HG02970 (cell line): Measurements from ENCODE around the gene SOX6.

Experiments
- ATAC-seq: cut with Tn5 transposase; IDR thresholded peaks from one replicate; pipeline ENCODE4 v1.9.1; 2021; ENCODE audit warnings: mild to moderate bottlenecking, moderate library complexity, moderate number of reproducible peaks; ENCODE audit not compliant: unreplicated experiment, low FRiP score

Gene SOX6

DNA sequence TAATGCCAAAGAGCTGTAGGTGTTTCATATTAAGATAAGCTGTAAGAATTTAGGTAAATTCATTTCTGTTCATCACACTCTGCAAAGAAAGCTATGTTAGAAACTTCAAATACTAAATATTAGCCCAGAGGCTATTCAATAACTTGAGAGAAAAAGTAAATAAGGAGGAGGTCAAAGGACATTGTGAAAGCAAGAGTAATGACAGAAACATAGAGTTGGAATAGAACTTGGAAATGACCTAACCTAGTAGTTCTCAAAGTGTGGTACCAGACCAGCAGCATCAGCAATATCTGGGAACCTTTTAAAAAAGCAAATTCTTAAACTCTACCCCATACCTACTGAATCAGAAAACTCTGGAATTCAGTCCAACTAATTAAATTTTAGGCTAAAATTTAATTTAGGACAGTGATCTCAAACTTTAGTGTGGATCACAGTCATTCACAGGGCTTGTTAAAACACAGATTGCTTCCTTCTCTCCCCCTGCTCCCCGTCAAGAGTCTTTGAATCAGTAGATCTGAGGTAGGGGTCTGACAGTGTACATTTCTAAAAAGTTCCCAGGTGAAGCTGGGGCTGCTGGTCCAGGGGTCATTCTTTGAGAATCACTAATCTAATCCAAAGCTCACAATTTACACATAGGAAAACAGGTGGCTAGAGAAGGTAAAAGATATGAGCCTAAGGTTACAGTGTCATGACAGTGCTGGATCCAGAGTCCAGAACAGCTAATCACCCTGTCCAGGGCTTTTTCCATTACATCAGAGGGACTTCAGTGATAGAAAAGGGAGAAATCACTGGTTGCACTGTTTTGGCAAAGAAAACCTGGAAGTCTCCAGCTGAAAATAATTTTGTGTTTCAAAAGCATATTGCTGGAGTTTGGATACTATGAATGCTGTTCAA is 241.1 kb downstream of the SOX6 start:
- no peak for ATAC-seq

DNA sequence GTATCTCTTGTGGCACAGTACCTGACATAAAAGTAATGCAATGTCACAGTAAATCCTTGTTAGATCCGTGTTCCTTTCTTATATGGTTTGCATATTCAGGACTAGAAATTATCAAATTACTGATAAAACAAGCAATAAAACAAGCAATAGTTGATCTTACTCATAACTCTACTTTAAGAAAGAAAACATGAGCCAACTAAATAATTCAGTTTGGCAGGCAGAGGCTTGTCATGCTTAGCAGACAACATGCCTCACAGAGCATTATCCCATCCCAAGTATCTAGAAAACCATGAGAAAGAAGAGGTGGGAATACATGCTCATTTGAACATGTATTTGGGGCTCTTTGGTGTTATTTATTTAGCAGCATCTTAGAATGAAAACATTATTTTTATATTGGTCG is 241.9 kb downstream of the SOX6 start:
- ATAC-seq, result no peak

DNA sequence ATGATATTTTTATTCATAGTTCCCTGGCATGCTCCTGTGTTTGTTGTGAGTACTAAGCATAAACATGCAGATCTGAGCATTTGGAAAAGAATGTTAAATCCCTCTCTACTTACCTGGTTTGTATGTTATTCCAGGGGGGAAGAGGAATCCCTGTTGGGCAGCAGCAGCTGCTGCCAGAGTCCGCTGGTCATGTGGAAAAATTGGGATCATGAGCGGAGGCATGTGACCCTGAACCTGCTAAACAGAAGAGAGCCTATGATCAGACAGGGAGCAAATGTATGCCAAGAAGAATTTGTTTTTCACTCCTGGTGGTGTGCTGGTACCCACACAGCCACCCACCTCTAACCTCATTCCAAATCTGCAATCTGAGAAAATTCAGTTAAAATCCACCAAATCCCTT is 244.7 kb downstream of the SOX6 start:
- ATAC-seq, result no peak

DNA sequence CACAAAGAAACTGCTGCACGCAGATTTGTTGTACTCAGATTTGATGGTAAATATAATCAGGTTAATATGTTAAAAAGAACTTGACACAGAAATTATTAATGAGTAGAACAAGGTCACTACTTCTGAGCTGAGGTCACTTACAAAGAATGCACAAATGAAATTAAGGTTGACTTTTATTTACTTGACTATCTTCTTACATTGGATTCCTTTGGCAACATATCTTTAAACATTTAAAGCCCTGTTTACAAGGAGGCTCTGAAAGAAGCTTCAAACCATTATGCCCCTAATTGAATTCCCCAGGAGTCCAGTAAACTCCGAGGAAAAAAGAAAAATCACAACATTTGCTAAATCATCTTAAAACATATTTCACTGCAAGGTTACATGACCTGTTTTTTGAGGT is 245.5 kb downstream of the SOX6 start:
- ATAC-seq, result no peak

DNA sequence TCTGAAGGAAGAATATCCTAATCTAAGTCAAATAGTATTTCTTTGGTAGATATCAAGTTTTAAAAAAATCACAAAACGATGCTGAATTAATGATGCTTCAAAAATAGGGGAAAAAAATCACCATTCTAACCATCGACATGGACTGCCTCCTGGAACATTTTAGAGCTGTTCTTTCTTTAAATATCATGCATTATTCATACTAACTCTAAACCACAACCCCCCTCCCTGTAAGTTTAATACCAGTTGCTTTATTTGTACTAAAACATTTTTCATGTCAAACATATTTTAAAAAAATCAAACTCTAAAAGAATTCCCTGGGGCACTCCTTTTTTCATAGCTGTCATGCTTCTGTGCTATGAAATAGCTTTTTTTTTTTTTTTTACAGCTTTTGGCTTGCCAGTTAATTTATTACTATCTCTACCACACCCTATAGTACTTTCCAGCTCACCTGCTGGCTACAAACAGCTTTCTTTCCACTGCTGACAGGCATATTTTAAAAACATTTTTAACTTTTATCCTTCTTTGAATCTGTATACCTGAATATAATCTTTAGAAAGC is 256.9 kb downstream of the SOX6 start:
- ATAC-seq, result no peak

DNA sequence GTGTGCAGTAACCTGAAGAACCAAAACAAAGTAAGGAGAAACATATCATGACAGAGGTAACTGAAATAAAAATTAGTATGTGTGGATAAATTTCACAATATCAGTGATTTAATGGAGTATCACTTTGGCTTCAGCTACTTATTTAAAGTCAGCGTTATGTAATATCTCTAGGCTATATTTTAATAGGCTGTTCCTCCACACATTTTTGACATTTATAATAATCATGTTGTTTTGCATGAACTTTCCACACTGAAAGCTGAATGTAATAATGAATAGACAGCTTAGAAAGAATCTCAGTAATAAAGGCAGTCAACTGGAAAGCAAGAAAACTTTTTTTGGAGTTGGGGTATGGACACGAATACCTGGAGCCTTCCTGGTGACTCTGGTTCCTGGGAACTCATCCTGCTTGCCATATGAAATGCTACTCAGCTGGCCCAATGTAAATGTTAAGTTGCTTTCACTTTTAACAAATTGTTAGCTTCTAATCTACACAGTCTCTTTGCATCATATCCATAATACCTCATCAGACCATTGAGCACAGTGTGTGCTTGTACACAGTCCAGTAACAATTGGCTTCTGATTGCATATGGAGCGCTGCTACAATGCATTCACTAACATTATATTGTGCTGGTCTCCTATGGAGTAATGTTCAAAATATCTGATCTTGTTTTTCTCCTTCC is 257.7 kb downstream of the SOX6 start:
- ATAC-seq, result no peak

DNA sequence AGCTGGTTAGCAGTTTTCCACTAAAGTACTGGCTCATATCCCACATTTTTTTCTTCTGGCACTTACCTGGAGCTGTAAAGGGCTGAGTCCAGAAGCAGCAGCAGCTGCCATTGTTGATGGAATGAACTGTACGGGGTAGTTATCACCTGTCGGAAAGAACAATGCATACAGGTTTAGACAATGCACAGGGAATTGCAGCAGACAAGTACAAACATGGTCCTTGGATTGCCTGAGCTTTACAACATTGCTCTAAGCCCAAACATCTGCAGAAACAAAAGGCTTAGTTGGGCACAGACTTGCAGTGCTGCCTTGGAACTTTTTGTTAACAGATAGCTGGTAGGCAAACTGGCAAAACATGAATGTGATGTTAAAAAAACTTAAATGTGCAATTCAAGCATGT is 258.8 kb downstream of the SOX6 start:
- ATAC-seq, result no peak

DNA sequence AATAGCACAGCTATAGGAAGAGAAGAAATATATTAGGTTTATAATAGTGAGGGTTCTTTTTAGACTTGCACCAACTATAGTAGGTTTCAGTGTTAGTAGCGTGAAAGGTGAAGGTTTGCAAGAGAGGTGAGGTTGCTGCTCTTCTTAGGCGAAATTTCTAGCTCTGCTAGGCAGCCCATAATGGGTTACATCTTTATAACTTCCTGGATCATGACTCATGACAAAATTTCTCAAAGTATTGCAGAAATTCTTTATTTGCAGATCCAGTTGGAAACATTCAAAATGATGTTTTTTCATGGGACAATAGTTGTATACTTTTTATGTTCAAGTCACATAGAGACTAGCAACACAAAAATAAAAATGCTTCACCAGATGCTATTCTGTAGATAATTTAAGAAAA is 260.0 kb downstream of the SOX6 start:
- ATAC-seq, result no peak

DNA sequence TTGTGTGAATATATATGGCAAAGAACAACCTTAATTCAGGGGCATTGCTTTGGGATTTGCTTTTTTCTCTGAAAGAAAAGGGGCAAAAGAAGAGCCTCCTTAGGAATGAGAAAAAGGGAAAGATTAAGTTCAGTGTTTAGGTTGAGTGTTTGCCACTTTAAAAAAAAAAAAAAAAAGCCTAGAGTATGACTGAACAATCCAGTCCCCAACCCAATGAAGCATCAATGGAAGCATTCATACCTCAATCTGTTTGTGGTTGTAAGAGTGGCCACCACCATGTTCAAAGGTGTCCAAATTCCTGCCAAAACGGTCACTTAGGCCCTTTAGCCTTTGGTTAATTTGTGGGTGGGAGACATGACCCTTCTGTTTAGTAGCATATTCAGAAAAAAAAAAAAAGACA is 260.6 kb downstream of the SOX6 start:
- no peak for ATAC-seq

DNA sequence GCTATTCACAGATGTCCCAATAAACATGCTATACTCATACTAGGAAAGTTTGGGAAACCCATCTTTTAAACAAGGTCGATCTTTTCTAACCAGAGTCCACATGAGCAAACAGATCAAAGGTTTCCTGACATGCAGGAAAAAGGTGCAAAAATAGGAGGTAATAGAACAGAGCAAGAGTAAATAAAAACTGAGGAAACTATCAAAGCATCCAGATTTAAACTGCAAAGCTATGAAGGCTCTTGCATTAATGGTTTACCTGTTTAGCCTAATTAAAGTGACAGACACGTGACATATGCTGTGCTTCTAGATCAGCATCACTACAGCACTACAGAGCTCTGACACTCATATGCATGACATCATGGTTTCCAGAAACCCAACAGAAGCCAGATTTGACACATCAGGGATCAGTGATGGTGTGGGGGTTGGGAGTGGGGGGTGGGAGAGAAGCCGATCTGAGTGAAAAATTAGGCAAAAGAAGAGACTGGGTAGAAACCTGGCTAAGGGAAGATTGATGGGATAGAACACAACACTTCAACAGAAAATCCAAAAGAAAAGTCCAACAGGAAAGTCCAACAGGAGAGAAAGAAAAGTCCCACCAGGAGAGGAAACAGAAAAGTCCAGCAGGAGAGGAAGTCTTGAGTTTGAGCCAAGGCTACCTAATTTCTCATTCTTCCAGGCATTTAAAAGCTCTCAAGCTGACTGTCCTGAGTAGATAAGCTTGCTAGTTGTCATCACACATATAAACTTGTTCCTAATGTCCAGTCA is 262.3 kb downstream of the SOX6 start:
- no peak for ATAC-seq

DNA sequence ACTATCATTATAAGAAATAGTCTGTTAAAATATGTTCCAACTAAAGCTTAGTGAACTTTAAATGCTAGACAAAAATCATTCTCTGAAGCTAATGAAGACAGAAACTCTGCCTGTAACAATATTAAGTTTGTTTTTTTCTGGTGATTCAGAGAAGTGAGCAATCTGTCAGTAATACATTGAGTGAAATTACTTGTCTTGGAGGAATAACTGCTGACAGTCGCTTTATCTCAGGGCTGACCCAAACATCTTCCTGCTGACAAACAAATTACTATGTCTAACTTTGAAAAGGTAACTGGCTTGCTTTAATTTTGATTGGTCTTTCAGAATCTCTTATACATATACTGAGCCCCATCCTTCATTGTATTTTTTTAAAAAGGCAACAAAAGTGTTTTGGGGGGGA is 264.5 kb downstream of the SOX6 start:
- no peak for ATAC-seq

DNA sequence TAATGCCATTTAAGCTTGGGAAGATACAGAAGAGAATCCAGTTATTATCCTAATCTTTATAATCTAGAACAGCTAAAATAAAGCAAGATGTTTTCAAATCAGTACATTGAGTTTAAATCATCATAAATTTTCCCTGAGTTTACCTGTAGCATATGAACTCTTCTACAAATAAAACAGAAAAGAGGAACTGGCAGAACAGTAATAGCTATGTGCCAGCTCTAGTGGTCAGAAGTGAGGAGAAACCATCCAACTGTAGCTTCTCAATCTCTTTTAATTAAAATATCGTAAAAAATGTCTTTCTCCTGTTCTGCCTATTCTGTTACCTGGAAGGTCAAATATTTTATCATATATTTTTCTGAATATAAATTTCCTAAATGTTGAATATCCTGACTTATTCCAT is 266.9 kb downstream of the SOX6 start:
- ATAC-seq, result no peak

DNA sequence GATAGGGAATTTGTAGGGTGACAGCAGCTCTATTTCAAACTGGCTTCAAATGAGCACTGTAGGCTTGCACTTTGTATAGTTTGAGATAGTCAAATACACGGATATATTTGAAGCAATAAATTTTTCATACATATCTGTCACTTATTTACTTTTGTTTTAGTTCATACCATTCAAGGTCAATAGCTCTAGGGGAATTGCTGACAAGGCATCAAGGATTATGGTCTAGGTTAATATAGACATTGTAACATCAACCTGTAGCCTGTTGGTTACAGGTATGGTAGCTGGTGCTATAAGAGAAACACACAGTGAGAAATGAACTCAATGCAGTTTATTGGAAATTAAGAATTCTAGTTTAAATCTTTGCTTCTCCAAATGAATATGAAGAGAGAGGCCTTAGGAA is 267.6 kb downstream of the SOX6 start:
- no peak for ATAC-seq

DNA sequence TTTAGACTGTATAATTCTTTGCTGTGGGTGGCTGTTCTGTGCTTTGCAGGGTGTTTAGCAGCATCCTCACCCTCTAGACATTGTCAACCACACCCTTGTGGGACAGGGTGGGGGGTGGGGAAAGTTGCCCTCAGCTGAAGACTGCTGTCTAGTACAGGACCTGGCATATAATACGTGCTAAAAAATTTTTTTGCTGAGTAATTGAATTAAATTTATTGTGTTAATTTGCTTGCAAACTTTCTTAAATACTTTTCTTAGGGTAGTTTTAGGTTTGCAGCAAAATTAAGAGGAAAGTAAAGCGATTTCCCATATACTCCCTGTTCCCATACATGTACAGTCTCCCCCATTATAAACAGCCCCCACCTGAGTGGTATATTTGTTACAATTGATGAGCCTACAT is 268.5 kb downstream of the SOX6 start:
- no peak for ATAC-seq

DNA sequence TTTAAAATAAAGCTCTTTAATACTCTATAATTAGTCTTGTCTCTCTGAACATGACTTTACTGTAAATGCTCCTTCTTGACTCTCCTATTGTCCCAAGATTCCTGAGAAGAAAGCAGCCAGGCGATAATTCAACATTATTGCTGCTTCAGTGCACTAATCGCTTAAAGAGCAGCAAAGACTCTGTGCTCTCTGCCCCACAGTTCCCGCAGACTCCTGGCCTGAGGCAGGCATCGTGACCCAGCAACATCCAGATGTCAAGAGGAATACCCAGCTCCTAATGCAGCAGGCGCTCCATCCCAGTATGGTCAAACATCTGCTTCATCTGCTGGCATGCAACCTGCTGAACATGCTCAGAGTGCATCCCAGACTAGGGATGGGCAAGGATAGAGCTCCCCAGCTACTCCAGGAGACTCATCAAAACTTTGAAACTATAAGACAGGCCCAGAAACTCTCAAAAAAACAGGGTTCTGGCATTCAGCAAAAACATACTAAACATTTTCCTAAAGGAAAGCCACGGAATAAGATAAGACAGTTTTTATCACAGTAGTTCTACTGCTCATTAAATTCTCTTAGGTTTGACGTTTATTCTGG is 270.0 kb downstream of the SOX6 start:
- ATAC-seq, result no peak

DNA sequence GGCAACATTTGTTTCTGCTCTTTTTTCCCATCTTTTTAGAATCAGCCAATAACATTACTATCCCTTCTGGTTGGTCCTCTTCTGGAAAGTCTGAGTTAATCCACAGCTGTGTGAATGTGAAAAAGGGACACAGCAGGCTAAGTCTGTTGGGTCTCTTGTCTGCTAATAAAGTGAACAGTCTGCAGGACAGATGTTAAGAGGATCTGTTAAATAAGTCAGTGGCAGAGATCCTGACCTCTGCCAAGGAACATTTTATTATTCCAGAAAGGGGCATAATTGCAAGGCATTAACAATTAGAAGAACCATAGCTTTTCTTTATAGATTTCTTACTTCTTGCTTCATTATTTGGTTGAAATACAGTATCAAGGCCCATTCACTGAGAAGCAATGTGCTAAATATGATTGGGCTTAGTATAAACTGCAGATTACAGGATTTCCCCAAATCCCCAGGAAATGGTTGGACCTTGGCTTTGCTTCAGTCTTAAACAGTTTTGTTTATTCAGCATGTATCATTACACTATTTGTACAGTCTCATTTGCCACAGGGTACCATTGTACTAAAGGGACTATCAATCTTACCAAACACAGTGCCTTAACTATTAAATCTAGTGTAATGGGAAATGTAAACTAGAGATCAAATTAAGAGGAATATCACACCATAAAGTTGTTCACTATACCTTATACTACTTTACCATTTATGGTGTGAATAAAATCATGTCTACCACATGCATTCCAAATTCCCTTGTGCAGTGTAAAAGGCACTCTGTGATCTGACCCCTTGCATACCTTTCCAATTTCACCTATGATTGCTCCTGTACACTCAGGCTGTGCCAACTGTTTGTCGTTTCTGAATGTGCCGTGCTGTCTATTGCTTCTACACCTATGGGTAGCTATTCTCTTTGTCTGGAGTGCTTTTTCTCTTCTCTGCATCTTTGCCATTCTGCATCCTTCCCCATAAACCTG is 274.0 kb downstream of the SOX6 start:
- no peak for ATAC-seq

DNA sequence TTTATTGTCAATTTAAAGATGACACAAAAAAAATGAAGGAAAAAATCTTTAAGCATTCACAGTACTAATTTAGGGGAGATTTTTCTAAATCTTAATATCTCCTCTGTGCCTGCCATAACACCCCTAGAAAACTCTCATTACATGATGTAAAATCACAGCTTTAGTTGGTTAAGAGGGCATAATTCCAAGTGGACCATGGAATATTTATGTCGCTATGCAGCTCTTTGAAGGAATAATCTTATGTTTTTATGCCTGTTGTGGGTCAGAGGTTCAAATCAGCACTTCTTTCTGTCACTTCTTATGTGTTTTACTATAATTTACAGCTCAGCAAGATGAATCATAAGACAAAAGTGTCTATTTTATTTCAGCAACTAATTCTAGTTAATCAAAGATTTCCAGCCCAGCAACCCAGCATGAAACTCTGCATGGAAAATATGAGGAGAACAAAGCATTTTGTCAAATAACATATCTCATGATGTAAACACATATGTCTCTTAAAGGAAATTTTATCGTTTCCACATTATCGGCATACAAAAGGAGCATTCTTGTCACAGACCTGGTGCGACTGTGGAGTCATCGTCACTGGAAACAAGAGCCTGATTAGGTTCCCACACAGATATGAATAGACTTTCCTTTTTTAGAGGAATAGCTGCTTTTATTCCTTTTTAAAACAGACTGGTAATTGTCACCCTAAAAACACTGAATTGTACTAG is 274.8 kb downstream of the SOX6 start:
- ATAC-seq, result no peak

DNA sequence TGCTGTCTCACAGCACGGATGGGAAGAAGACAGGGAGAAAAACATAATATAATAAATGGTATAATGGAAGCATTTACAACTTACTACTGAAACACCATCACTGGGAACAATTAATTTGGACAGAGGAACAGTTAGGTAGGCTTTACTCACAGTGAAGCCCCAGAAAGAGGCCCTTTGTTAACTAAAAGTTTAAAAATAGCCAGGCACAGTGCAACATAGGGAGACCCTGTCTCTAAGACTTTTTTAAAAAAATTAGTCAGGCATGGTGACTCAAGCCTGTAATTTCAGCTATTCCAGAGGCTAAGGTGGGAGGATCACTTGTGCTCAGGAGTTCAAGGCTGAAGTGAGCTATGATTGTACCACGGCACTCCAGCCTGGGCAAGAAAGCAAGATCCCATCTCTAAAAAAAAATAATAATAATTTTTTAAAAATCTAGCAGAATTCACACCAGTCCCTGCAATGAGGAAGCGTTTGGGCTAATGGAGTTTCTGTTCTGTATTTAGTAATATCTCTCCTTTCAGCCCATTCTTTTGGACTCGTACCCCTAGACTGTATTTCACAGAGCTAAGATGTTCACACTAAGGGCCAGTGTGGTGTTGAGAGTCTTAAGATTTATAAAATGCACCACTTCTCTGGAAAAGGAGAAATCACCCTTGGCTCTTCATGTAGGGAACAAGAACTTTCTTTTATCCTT is 275.5 kb downstream of the SOX6 start:
- no peak for ATAC-seq
